ENCODE data around the gene MAGEA8. TPM values are rescaled to one million over a fixed set of nuclear protein-coding genes. Genes with fewer than 3 reads are reported as not detected.
"Not testable (repeated sequence)": the region's sequence is repeated elsewhere in the genome, so short reads cannot be mapped to it uniquely, and the experiment has no call there.

MAGEA8 gene
- total RNA-seq, 1 donor from 2014 or later: not detected

DNA sequence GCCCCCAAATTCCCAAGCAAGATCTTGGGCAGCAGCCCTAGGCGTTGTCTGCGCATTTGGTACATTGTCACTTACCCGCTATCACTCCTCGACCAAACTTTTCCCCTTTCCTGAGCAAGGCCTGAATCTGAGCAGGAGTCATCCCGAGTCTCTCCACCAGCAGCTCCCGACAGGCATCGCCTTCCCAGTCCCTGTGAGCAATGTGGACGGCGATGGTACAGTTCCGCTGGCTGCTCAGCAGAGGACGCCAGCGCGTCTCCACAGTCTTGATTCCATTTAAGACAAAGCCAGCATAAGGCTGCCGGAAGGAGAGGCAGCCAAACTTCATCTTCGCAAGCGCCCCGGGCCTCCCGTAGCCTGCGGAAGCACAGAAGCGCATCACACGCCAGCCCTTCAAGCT is 52.6 kb downstream of the MAGEA8 start:
- not testable (repeated sequence) for H3K27me3 Mint-ChIP-seq (ENCODE audit: insufficient read depth); H3K4me3 Mint-ChIP-seq; H3K4me1 Mint-ChIP-seq (ENCODE audit: low read depth); H3K9me3 Mint-ChIP-seq; H3K27ac Mint-ChIP-seq; H3K36me3 Mint-ChIP-seq (ENCODE audit: low read depth); DNase-seq (ENCODE audit: low spot score)
- intact Hi-C loops (cut with micrococcal nuclease): loop anchor here (10.0 kb wide), 3 partner anchors 761 to 1461 kb away; partner anchors contain the start of genes CD99L2, MTMR1 and VMA21

Other genes with a start within 250 kb of the MAGEA8 start
- 18.7 and 25.5 TPM in 2 replicates for gene TMEM185A, start 249.4 kb upstream of the MAGEA8 start, total RNA-seq
- gene MAGEA11, start 169.1 kb upstream of the MAGEA8 start, total RNA-seq: not detected in 2 replicates
- 0.49 and 1.2 TPM in 2 replicates for gene HSFX1, start 107.1 kb upstream of the MAGEA8 start, total RNA-seq
- gene MAGEA9, start 99.3 kb upstream of the MAGEA8 start, total RNA-seq: not detected in 2 replicates
- not detected in 2 replicates for gene HSFX4, start 48.4 kb downstream of the MAGEA8 start, total RNA-seq
- gene EOLA2, start 57.3 kb downstream of the MAGEA8 start, total RNA-seq: 54.2 and 63.3 TPM in 2 replicates